Immature natural killer cell (primary cell): ENCODE results near the gene ATP8B2. TPM values are rescaled to one million over a fixed set of nuclear protein-coding genes. Genes with fewer than 3 reads are reported as not detected.

Source experiments
- DNase-seq, 3 donors: peaks; one replicate each; pipeline ENCODE4 v3.0.0; 2022; ENCODE audit warnings: mixed read lengths in 1 of 3
- H3K27ac Mint-ChIP-seq, 6 donors: one replicate each; pipeline ENCODE4 v1.8.0; 2020; ENCODE audit warnings: mixed read lengths in 6 of 6, mild to moderate bottlenecking in 5 of 6, inconsistent platforms in 4 of 6, moderate library complexity in 3 of 6
- H3K27me3 Mint-ChIP-seq, 3 donors: one replicate each; pipeline ENCODE4 v1.8.0; 2020 to 2021; ENCODE audit warnings: low read depth in 3 of 3, mild to moderate bottlenecking in 3 of 3, mixed read lengths in 3 of 3, moderate library complexity in 3 of 3, inconsistent platforms in 1 of 3
- H3K36me3 Mint-ChIP-seq, 3 donors: one replicate each; pipeline ENCODE4 v1.8.0; 2020; ENCODE audit warnings: mixed read lengths in 3 of 3, inconsistent platforms in 2 of 3, mild to moderate bottlenecking in 2 of 3
- H3K4me1 Mint-ChIP-seq, 2 donors: one replicate each; pipeline ENCODE4 v1.8.0; 2020; ENCODE audit warnings: inconsistent platforms in 2 of 2, mild to moderate bottlenecking in 2 of 2, mixed read lengths in 2 of 2, moderate library complexity in 1 of 2
- H3K4me3 Mint-ChIP-seq, 5 donors: one replicate each; pipeline ENCODE4 v1.8.0; 2020; ENCODE audit warnings: mild to moderate bottlenecking in 5 of 5, mixed read lengths in 5 of 5, inconsistent platforms in 3 of 5, moderate library complexity in 3 of 5
- H3K9me3 Mint-ChIP-seq, 6 donors: one replicate each; pipeline ENCODE4 v1.8.0; 2020; ENCODE audit warnings: mild to moderate bottlenecking in 6 of 6, mixed read lengths in 6 of 6, inconsistent platforms in 4 of 6, moderate library complexity in 3 of 6
- polyA plus RNA-seq, 3 donors: library from polyadenylated mRNA; unstranded; fragments of 300-500 nt; fragmentation: Illumina TruSeq; gene quantifications; one replicate each; pipeline ENCODE4 v1.2.3, GENCODE V29; 2021

ATP8B2 gene
- polyA plus RNA-seq, 3 donors from 2014 or later, result 8.5 to 27.4 (median 16.5) TPM

DNA sequence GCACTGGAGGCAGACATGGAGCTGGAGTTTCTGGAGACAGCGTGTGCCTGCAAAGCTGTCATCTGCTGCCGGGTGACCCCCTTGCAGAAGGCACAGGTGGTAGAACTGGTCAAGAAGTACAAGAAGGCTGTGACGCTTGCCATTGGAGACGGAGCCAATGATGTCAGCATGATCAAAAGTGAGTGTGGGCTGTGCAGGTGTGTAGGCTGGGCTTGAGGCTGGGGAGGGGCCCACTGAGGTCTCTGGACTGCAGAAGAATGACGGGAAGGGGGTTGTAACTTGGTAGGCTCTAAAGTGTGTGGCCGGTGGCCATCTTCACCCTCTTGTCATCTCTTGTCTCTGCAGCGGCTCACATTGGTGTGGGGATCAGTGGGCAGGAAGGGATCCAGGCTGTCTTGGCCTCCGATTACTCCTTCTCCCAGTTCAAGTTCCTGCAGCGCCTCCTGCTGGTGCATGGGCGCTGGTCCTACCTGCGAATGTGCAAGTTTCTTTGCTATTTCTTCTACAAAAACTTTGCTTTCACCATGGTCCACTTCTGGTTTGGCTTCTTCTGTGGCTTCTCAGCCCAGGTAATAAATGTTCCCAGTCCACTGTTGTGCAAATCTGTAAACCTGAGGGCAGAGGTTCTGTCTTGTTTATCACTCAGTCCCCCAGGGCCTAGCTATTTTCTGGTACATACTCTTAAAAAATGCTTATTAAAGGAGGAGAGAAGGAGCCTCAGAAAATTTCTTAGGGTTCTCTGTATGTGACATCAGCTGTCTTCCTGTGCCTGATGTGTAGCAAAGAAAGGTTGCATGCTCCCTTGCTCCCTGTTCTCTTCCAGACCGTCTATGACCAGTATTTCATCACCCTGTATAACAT is 19.9 kb downstream of the ATP8B2 start:
- Mint-ChIP-seq H3K27ac (peak overlapping the region; percentile 58 to 93 (median 70)), H3K4me1 (peaks cover 55 to 63% of the 10 kb centered on the region in 2 donors), H3K4me3 (peak overlapping the region in 4 of 5 donors; percentile 28 to 81 (median 30)), H3K9me3 (no peaks in the 10 kb centered on the region), H3K36me3 (peaks cover 27 to 64% (median 37%) of the 10 kb centered on the region in 3 donors), H3K27me3 (peaks cover 6 to 9% (median 7%) of the 10 kb centered on the region in 3 donors)
- peak; percentile 44 to 60 (median 54) for DNase-seq

DNA sequence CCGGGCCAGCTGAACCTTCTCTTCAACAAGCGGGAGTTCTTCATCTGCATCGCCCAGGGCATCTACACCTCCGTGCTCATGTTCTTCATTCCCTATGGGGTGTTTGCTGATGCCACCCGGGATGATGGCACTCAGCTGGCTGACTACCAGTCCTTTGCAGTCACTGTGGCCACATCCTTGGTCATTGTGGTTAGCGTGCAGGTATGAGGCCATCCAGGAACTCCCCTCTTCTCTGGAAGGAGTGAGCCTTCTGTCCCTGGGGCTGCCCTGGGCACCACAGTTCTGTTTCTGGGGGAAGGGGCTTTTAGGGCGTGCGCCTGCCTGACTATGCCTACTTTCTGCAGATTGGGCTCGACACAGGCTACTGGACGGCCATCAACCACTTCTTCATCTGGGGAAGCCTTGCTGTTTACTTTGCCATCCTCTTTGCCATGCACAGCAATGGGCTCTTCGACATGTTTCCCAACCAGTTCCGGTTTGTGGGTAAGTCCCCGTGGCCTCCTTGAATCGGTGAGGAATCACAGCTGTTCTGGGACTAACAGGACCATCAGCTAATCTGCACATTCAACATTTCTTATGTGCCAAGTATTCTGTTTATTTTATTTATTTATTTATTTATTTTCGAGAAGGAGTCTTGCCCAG is 21.1 kb downstream of the ATP8B2 start:
- H3K27me3 Mint-ChIP-seq, result peaks cover 7 to 9% (median 8%) of the 10 kb centered on the region in 3 donors
- H3K27ac Mint-ChIP-seq, result no peak overlapping the region
- peaks cover 23 to 58% (median 29%) of the 10 kb centered on the region in 3 donors for H3K36me3 Mint-ChIP-seq
- peaks cover 46 to 53% of the 10 kb centered on the region in 2 donors for H3K4me1 Mint-ChIP-seq
- no peak for DNase-seq
- H3K4me3 Mint-ChIP-seq, result no peak overlapping the region
- H3K9me3 Mint-ChIP-seq, result no peaks in the 10 kb centered on the region

DNA sequence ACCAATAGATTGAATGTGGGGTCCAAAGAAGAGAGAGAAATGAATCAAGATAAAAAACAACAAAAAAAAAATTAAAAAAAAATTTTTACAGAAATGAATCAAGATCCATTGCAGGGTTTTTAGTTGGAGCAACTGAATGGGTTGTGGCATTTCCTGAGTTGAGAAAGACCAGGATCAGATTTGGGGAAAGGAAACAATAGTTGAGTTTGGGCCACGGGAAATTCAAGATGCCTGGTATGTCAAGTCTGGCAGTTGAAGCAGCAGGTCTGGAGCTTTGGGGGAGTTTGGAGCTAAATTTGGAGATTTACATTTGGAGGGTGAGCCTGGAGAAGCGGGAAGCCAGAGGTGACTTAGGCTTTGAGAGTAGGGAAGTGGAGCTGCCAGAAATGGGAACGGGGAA is 22.6 kb downstream of the ATP8B2 start:
- H3K9me3 Mint-ChIP-seq, result no peaks in the 10 kb centered on the region
- DNase-seq, result no peak
- peaks cover 38 to 45% of the 10 kb centered on the region in 2 donors for H3K4me1 Mint-ChIP-seq
- H3K27ac Mint-ChIP-seq, result peak overlapping the region in 1 of 6 donors; percentile 24
- H3K36me3 Mint-ChIP-seq, result peaks cover 23 to 51% (median 29%) of the 10 kb centered on the region in 3 donors
- H3K27me3 Mint-ChIP-seq, result peaks cover under 1 to 9% (median 6%) of the 10 kb centered on the region in 3 donors
- H3K4me3 Mint-ChIP-seq, result no peak overlapping the region

DNA sequence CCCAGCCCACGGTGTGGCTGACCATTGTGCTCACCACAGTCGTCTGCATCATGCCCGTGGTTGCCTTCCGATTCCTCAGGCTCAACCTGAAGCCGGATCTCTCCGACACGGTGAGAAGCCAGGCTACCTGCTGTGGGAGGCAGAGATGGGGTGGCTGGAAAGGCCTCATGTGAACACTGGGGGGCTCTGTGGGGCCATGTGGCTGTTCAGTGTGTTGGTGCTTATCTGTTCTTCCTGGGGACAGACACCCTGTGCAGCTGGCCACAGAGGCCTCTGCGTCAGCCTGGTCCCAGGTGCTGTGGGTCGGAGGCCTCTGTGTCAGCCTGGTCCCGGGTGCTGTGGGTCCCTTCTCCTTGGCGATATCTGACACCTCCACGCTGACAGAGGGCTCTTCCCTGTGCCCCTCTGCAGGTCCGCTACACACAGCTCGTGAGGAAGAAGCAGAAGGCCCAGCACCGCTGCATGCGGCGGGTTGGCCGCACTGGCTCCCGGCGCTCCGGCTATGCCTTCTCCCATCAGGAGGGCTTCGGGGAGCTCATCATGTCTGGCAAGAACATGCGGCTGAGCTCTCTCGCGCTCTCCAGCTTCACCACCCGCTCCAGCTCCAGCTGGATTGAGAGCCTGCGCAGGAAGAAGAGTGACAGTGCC is 23.2 kb downstream of the ATP8B2 start:
- Mint-ChIP-seq H3K27ac (no peak overlapping the region), H3K27me3 (peaks cover 3 to 6% (median 5%) of the 10 kb centered on the region in 3 donors), H3K4me1 (peaks cover 38 to 45% of the 10 kb centered on the region in 2 donors)

DNA sequence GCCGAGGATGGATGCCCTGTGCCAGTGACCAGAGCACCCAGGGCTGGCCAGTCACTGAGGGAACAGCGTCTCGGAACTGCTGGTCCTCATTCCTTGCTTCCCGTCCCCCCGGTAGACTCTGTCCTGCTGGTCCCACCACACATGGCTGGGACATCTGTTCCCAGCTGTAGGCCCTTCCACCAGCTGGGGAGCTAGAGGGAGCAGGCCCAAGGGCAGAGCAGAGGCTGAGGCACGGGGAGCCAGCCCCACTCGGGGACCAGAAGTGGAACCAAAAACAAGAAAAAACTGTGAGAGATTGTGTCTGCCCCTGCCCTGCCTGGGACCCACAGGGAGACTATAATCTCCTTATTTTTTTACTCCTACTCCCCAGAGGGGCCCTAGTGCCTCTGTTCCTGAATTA is 23.8 kb downstream of the ATP8B2 start:
- H3K4me1 Mint-ChIP-seq, result peaks cover 37 to 45% of the 10 kb centered on the region in 2 donors
- no peak for DNase-seq
- peaks cover 6 to 9% (median 8%) of the 10 kb centered on the region in 3 donors for H3K27me3 Mint-ChIP-seq
- peak overlapping the region in 1 of 6 donors; percentile 48 for H3K27ac Mint-ChIP-seq
- H3K36me3 Mint-ChIP-seq, result peaks cover 18 to 47% (median 24%) of the 10 kb centered on the region in 3 donors
- H3K4me3 Mint-ChIP-seq, result no peak overlapping the region
- no peaks in the 10 kb centered on the region for H3K9me3 Mint-ChIP-seq

More for the DNA sequence above, 23.2 kb downstream of the ATP8B2 start:
- Mint-ChIP-seq H3K9me3 (no peaks in the 10 kb centered on the region), H3K4me3 (no peak overlapping the region), H3K36me3 (peaks cover 23 to 51% (median 29%) of the 10 kb centered on the region in 3 donors)
- DNase-seq, result no peak

DNA sequence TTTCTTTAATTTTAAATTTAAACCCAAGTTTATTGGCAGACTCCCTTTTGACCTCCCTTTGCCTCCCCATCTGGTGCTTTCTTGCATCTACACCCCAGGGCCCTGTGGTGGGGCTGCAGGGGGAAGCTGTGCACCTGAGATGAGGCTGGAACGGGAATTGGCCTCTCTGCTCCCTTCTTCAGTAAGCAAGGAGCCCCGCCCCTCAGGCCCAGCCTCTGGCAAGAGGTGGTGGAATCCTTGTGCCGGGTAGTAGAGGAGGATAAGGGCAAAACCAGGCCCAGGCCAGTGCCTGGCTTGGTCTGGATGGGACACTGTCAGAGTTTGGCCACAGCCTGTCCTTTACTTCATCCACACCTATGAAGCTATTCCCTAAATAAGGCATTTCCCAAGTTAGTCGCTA is 25.1 kb downstream of the ATP8B2 start:
- H3K4me3 Mint-ChIP-seq, result no peak overlapping the region
- H3K9me3 Mint-ChIP-seq, result no peaks in the 10 kb centered on the region
- H3K4me1 Mint-ChIP-seq, result peaks cover 24 to 40% of the 10 kb centered on the region in 2 donors
- DNase-seq, result no peak
- H3K27ac Mint-ChIP-seq, result no peak overlapping the region
- peaks cover 14 to 37% (median 17%) of the 10 kb centered on the region in 3 donors for H3K36me3 Mint-ChIP-seq
- peaks cover 8 to 9% (median 9%) of the 10 kb centered on the region in 3 donors for H3K27me3 Mint-ChIP-seq

DNA sequence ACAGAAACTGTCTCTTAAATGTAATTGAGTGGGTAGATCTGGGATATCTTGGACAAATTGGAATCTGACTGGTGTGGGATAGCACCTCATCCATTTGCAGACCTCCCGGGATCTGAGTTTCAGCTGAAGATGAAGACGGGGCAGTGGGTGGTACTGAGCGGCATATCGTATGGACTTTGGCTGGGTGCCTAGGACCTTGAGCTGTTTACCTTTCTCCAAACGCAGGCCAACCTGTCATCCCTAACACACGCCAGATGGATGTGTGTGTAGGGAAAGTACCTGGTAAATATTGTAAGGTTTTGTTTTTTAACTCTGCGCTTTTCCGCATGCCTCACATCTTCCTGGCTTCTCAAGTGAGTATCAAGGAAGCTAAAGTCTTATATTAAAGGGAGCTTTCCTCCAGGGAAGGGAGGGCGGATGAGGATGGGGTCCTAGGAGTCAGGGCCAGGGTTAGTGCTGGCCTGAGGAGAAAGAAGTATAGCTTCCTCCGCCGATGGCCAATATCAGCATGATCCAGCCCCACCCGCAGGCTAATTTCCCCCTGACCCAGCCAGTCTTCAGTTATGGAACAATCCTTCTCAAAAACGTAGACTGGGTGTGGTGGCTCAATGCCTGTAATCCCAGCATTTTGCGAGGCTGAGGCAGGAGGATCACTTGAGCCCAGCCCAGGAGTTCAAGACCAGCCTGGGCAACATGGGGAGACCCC is 26.2 kb downstream of the ATP8B2 start:
- peaks cover 7 to 9% (median 8%) of the 10 kb centered on the region in 3 donors for H3K27me3 Mint-ChIP-seq

DNA sequence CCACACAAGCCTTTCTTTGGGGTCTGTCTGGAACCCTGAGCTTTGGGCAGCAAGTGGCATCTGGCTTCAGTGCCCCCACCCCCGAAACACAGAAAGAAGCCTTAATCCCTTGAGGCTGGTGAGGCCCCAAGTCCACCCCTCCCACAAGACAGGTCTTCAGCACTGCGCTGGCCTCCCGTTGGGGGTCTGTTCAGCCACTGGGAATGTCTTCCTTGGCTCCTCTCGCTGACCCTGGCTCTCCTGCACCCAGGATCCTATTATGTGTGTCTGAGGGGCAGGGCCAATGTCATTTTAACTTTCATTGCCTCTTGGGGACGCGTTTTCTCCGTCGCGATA is 26.9 kb downstream of the ATP8B2 start:
- Mint-ChIP-seq H3K9me3 (no peaks in the 10 kb centered on the region), H3K36me3 (peaks cover 10 to 25% (median 10%) of the 10 kb centered on the region in 3 donors), H3K27ac (peak overlapping the region in 2 of 6 donors; percentile 41 to 74), H3K4me3 (peak overlapping the region; percentile 53 to 90 (median 84)), H3K4me1 (peaks cover 18 to 28% of the 10 kb centered on the region in 2 donors), H3K27me3 (peaks cover 7 to 9% (median 8%) of the 10 kb centered on the region in 3 donors)
- no peak for DNase-seq

More for the DNA sequence above, 26.2 kb downstream of the ATP8B2 start:
- peaks cover 18 to 30% of the 10 kb centered on the region in 2 donors for H3K4me1 Mint-ChIP-seq
- H3K36me3 Mint-ChIP-seq, result peaks cover 10 to 30% (median 12%) of the 10 kb centered on the region in 3 donors
- peak overlapping the region in 1 of 6 donors; percentile 53 for H3K27ac Mint-ChIP-seq
- DNase-seq, result no peak
- no peaks in the 10 kb centered on the region for H3K9me3 Mint-ChIP-seq
- H3K4me3 Mint-ChIP-seq, result peak overlapping the region in 3 of 5 donors; percentile 30 to 48 (median 44)

DNA sequence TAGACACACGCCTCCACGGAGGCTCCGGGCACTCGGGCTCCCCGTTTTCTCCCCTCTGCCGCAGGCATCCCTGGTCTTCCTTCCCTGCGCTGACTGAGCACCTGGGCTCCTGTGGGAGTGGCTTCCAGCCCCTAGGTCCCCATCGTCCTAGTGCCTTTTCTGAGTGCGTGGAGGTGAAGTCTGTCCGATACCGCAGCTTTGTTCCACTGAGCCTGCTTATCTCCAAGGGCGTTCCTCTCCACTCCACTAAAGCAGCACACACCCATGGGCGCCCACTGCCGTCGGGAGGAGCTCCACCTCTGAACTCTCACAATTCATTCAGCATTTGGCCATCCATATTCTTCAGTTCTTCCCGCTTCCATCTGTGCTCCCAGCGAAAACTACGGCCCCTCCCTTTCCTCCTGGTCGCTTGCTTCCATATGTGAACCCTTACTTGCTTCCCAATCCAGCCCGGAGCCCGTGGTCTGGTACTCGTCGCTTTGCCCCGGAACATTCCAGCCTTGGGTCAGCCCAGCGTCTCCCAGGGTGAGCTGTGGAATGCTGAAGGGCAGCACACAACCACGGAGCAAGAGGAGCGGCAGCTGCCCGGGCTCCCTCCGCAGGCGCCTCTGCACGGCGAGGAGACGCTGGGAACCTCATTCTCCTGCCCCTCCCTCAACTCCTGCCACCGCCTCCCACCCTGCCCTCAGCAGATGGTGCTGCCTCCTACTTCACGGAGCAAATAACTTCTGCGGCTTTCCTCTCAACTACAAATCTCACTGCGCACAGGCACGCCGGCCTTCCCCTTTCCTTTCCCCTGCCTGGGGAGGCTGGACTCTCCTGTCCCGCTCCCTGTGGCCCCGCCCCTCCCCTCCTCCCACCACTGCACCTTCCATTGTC is 27.5 kb downstream of the ATP8B2 start:
- Mint-ChIP-seq H3K4me3 (peak overlapping the region; percentile 53 to 90 (median 84)), H3K9me3 (no peaks in the 10 kb centered on the region), H3K4me1 (peaks cover 18 to 27% of the 10 kb centered on the region in 2 donors), H3K36me3 (peaks cover 6 to 21% (median 9%) of the 10 kb centered on the region in 3 donors), H3K27ac (peak overlapping the region in 4 of 6 donors; percentile 16 to 74 (median 56)), H3K27me3 (peaks cover 7 to 9% (median 8%) of the 10 kb centered on the region in 3 donors)
- DNase-seq, result no peak

DNA sequence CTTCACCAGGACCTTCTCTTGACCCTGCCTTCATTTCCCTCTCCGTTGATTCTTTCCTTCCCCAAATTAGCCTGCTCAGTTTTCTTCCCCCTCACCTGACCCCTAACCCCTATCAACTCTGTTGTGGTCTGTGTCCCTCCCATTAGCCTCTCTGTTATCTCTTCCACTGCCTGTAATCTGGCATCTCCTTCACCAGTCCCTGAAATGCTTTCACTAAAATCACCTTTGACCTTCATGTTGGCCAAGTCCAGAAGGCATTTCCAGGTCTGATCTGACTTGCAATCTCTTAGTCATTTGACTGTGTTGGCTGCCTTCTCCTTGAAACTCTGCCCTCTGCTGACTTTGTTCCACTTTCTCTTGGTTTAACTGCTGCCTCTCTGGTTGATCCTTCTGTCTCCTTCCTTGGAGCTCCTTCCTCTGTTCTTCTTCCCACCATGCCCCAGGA is 28.2 kb downstream of the ATP8B2 start:
- peaks cover 18 to 27% of the 10 kb centered on the region in 2 donors for H3K4me1 Mint-ChIP-seq
- peaks cover 7 to 9% (median 8%) of the 10 kb centered on the region in 3 donors for H3K27me3 Mint-ChIP-seq
- H3K9me3 Mint-ChIP-seq, result no peaks in the 10 kb centered on the region
- DNase-seq, result peak in 1 of 3 donors; percentile 19
- peaks cover 3 to 15% (median 5%) of the 10 kb centered on the region in 3 donors for H3K36me3 Mint-ChIP-seq
- peak overlapping the region; percentile 53 to 90 (median 84) for H3K4me3 Mint-ChIP-seq
- peak overlapping the region in 2 of 6 donors; percentile 4 to 6 for H3K27ac Mint-ChIP-seq

DNA sequence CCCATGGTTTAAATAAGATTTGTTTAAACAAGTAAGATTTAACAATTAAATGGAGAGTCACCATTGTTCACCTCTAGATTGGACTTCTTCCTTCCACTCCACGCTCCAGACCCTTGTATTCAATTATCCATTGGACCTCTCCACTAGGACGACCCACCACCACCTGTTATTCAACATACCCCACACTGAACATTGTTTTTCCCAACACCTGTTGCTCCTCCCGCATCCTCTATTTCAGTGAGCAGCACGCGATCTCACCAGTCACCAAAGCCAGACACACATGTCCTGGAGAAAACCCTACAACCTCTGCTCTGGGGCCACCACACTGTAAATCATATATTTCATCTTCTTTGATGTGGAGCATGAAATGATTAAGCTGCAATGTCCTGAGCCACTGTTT is 28.6 kb downstream of the ATP8B2 start:
- H3K36me3 Mint-ChIP-seq, result peaks cover 3 to 11% (median 5%) of the 10 kb centered on the region in 3 donors
- peaks cover 7 to 9% (median 7%) of the 10 kb centered on the region in 3 donors for H3K27me3 Mint-ChIP-seq
- H3K27ac Mint-ChIP-seq, result peak overlapping the region in 2 of 6 donors; percentile 4 to 6
- peak overlapping the region; percentile 34 to 90 (median 78) for H3K4me3 Mint-ChIP-seq
- no peaks in the 10 kb centered on the region for H3K9me3 Mint-ChIP-seq
- H3K4me1 Mint-ChIP-seq, result peaks cover 18 to 27% of the 10 kb centered on the region in 2 donors
- no peak for DNase-seq

DNA sequence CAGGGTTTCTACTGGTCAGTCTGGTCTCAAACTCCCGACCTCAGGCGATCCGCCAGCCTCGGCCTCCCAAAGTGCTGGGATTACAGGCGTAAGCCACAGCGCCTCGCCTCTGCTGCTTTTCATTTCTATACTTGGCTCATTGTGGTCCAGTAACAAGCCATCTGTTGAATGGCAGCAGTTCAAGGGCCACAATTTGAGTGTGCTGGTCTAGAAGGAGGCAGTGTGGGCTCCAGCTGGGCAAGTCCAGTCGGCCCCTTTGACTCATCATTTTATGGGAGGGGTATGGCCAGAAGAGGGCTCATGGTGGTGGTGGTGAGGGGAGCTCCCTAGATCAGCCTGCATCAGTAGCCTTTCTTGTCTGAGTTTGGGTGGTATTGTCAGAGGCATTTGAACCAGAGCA is 33.2 kb downstream of the ATP8B2 start:
- Mint-ChIP-seq H3K4me1 (peaks cover 5 to 12% of the 10 kb centered on the region in 2 donors), H3K36me3 (no peaks in the 10 kb centered on the region), H3K27me3 (peaks cover 4 to 7% (median 4%) of the 10 kb centered on the region in 3 donors), H3K9me3 (no peaks in the 10 kb centered on the region), H3K27ac (no peak overlapping the region), H3K4me3 (no peak overlapping the region)
- DNase-seq, result no peak
